ENCODE data around the gene MYO6.
"Not testable (repeated sequence)": the region's sequence is repeated elsewhere in the genome, so short reads cannot be mapped to it uniquely, and the experiment has no call there.

MYO6 gene

GRCh38 chr6:75893058-75893775 is 144.2 kb downstream of the MYO6 start:
- DNase-seq (ENCODE audit: low read depth): no peak

- no peak for DNase-seq (ENCODE audit: low read depth)
Measured at GRCh38 chr6:75893776-75894152, 144.7 kb downstream of the MYO6 start.

- DNase-seq (ENCODE audit: low read depth): no peak
Measured at GRCh38 chr6:75896526-75896925, 147.5 kb downstream of the MYO6 start.

GRCh38 chr6:75900216-75900615 is 151.2 kb downstream of the MYO6 start:
- not testable (repeated sequence) for DNase-seq (ENCODE audit: low read depth)

GRCh38 chr6:75905129-75905528 is 156.1 kb downstream of the MYO6 start:
- not testable (repeated sequence) for DNase-seq (ENCODE audit: low read depth)

GRCh38 chr6:75906871-75907270 is 157.8 kb downstream of the MYO6 start:
- DNase-seq (ENCODE audit: low read depth): no peak

GRCh38 chr6:75907444-75907843 is 158.4 kb downstream of the MYO6 start:
- DNase-seq (ENCODE audit: low read depth): no peak

GRCh38 chr6:75913040-75913439 is 164.0 kb downstream of the MYO6 start:
- no peak for DNase-seq (ENCODE audit: low read depth)

- no peak for DNase-seq (ENCODE audit: low read depth)
Measured at GRCh38 chr6:75922226-75922625, 173.2 kb downstream of the MYO6 start.

GRCh38 chr6:75926293-75927168 is 177.5 kb downstream of the MYO6 start:
- no peak for DNase-seq (ENCODE audit: low read depth)

- no peak for DNase-seq (ENCODE audit: low read depth)
Measured at GRCh38 chr6:75931011-75931680, 182.1 kb downstream of the MYO6 start.

GRCh38 chr6:75932067-75932466 is 183.0 kb downstream of the MYO6 start:
- DNase-seq (ENCODE audit: low read depth): no peak

GRCh38 chr6:75933387-75933975 is 184.4 kb downstream of the MYO6 start:
- no peak for DNase-seq (ENCODE audit: low read depth)

GRCh38 chr6:75934643-75935472 is 185.8 kb downstream of the MYO6 start:
- DNase-seq (ENCODE audit: low read depth): no peak

- no peak for DNase-seq (ENCODE audit: low read depth)
Measured at GRCh38 chr6:75935473-75935793, 186.4 kb downstream of the MYO6 start.

- DNase-seq (ENCODE audit: low read depth): no peak
Measured at GRCh38 chr6:75936682-75937081, 187.6 kb downstream of the MYO6 start.

GRCh38 chr6:75937846-75938245 is 188.8 kb downstream of the MYO6 start:
- DNase-seq (ENCODE audit: low read depth): no peak

GRCh38 chr6:75940564-75940963 is 191.5 kb downstream of the MYO6 start:
- no peak for DNase-seq (ENCODE audit: low read depth)

- no peak for DNase-seq (ENCODE audit: low read depth)
Measured at GRCh38 chr6:75941509-75941908, 192.5 kb downstream of the MYO6 start.

- no peak for DNase-seq (ENCODE audit: low read depth)
Measured at GRCh38 chr6:75943381-75943780, 194.3 kb downstream of the MYO6 start.

GRCh38 chr6:75946146-75946831 is 197.2 kb downstream of the MYO6 start:
- no peak for DNase-seq (ENCODE audit: low read depth)
